Measurements from ENCODE around the gene PSTPIP2.
A peak's percentile ranks its signal among the peaks of the same experiment; 100 is the strongest.
"Not testable (repeated sequence)": the region's sequence is repeated elsewhere in the genome, so short reads cannot be mapped to it uniquely, and the experiment has no call there.

Gene PSTPIP2

GRCh38 chr18:46053368-46054095, 18.5 kb downstream of the PSTPIP2 start:
- Mint-ChIP-seq H3K9me3 (no peaks in the 10 kb centered on the region), H3K4me1 (peaks cover 48% of the 10 kb centered on the region), H3K27ac (no peak overlapping the region), H3K4me3 (no peak overlapping the region), H3K27me3 (no peaks in the 10 kb centered on the region)
- DNase-seq = no peak
- peak; percentile 19 for ATAC-seq

- ATAC-seq = no peak
- no peak overlapping the region for H3K4me3 Mint-ChIP-seq
Observed at GRCh38 chr18:46051731-46052461, 20.2 kb downstream of the PSTPIP2 start.

DNA sequence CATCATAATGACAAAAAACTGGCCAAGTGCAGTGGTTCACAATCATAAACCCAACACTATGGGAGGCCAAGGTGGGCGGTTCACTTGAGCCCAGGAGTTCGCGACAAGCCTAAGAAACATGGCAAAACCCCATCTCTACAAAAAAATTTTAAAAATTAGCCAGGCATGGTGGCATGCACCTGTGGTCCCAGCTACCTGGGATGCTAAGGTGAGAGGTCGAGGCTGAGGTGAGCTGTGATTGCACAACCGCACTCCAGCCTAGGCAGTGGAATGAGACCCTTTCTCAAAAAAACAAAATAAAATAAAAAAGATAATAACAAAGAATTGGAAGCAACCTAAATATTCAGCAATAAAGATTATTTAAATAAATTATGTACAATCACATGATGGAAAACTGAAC, 21.8 kb downstream of the PSTPIP2 start:
- Mint-ChIP-seq H3K4me3 (no peak overlapping the region), H3K27ac (no peak overlapping the region), H3K4me1 (peaks cover 39% of the 10 kb centered on the region), H3K9me3 (no peaks in the 10 kb centered on the region), H3K27me3 (no peaks in the 10 kb centered on the region)
- ATAC-seq = no peak
- DNase-seq = no peak

More at GRCh38 chr18:46051731-46052461, 20.2 kb downstream of the PSTPIP2 start:
- Mint-ChIP-seq H3K27me3 (no peaks in the 10 kb centered on the region), H3K27ac (no peak overlapping the region), H3K9me3 (no peaks in the 10 kb centered on the region), H3K4me1 (peaks cover 48% of the 10 kb centered on the region)
- DNase-seq = no peak

DNA sequence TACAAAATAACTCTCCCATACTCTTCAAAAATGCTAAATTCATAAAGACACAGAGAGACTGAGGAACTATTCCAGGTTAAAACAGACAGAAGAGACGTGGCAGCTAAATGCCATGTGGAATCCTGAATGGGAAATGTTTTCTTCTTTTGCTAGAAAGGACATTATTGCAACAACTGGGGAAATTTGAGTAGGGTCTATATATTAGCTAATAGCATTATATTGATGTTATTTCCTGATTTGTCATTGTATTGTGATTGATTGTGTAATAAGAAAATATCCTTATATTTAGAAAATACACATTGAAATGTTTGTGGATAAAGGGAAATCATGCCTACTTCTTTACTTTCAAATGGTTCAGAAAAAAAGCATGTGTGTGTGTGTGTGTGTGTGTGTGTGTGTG, 23.4 kb downstream of the PSTPIP2 start:
- H3K9me3 Mint-ChIP-seq = no peaks in the 10 kb centered on the region
- no peak overlapping the region for H3K27ac Mint-ChIP-seq
- no peak for ATAC-seq
- no peak for DNase-seq
- no peak overlapping the region for H3K4me3 Mint-ChIP-seq
- H3K27me3 Mint-ChIP-seq = no peaks in the 10 kb centered on the region
- peaks cover 25% of the 10 kb centered on the region for H3K4me1 Mint-ChIP-seq

DNA sequence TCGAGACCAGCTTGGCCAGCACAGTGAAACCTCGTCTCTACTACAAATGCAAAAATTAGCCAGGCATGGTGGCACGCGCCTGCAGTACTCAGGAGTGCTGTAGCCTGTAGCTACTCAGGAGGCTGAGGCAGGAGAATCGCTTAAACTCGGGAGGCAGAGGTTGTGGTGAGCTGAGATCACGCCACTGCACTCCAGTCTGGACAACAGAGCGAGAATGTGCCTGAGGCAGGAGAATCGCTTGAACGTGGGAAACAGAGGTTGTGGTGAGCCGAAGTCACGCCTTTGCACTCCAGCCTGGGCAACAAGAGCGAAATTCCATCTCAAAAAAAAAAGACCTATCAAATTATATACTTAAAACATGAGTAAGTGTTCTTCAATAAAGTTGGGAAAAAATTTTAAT, 24.7 kb downstream of the PSTPIP2 start:
- H3K27me3 Mint-ChIP-seq, ATAC-seq, H3K9me3 Mint-ChIP-seq, DNase-seq, H3K4me3 Mint-ChIP-seq, H3K27ac Mint-ChIP-seq: not testable (repeated sequence)
- H3K4me1 Mint-ChIP-seq = peaks cover 25% of the 10 kb centered on the region

DNA sequence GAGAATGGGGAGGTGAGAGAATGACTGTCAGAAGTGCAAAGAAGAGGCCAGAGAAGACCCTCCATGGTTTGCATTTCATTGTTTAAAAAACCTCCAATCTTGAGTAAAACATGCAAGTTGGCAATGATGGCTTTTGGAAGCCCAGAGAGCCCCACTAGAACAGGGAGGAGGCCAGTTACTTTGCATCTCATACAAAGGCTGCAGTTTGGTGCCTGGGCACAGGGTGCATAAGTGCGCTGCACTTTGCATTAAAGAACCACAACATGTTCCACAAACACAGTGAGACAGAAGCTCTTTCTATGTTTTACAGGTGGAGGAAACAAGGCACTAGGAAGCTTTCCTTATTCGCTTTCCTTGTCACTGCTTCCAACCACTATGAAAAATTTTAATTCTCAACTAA, 25.4 kb downstream of the PSTPIP2 start:
- H3K27me3 Mint-ChIP-seq = no peaks in the 10 kb centered on the region
- H3K4me3 Mint-ChIP-seq = no peak overlapping the region
- H3K27ac Mint-ChIP-seq = no peak overlapping the region
- no peaks in the 10 kb centered on the region for H3K9me3 Mint-ChIP-seq
- peaks cover 26% of the 10 kb centered on the region for H3K4me1 Mint-ChIP-seq
- ATAC-seq (no peak), DNase-seq (no peak)

DNA sequence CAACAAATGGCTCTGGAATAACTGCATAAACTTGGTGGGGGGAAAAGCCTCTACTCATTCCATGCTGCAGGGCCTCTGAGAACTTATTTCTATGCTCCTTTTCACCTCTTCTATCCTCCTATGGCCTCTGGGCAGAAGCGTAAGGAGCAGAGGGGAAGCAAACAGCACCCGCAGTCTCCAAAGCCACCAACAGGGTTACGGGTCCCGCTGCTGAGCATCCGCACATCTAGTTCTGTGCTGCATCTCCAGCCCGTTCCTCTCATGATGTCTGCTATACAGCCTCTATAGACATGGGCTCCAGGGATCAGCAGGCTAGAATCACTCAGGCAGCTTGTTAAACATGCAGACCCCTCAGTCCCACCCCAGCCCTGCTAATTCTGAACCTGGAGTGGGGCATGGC, 25.9 kb downstream of the PSTPIP2 start:
- H3K4me1 Mint-ChIP-seq = peaks cover 29% of the 10 kb centered on the region
- no peak for DNase-seq

DNA sequence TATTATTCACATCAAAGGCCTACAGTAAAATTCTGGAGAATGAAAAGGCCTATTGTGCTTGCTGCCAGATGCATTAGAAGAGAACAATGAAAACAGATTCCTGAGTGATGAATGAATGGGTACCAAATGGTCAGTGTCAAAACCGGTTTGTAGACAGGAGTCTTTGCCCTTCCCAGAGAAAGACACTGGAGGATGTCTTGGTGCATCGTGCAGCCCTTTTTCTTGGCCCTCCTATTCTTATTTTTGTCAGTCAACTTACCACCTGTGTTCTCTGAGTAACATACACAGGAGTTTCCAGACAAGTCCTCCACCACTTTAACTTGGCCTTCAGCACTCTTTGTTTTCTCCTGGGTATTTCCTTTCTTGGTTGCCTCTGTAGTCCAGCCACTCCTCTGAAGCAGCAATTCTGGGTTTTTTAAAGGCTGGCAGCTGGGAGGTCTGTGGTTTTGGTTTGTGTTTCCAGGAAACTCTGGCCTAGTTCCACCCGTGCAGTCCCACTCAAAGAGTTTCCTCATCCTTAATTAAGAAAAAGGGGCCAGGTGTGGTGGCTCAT, 29.4 kb downstream of the PSTPIP2 start:
- no peaks in the 10 kb centered on the region for H3K9me3 Mint-ChIP-seq
- H3K4me1 Mint-ChIP-seq = peaks cover 51% of the 10 kb centered on the region
- H3K4me3 Mint-ChIP-seq = peak overlapping the region; percentile 49
- H3K27me3 Mint-ChIP-seq = no peaks in the 10 kb centered on the region
- ATAC-seq (peak; percentile 62), DNase-seq (peak in 1 of 2 donors; percentile 38)
- no peak overlapping the region for H3K27ac Mint-ChIP-seq

More for the DNA sequence above, 25.9 kb downstream of the PSTPIP2 start:
- Mint-ChIP-seq H3K27ac (no peak overlapping the region), H3K9me3 (no peaks in the 10 kb centered on the region), H3K4me3 (no peak overlapping the region), H3K27me3 (no peaks in the 10 kb centered on the region)
- no peak for ATAC-seq

DNA sequence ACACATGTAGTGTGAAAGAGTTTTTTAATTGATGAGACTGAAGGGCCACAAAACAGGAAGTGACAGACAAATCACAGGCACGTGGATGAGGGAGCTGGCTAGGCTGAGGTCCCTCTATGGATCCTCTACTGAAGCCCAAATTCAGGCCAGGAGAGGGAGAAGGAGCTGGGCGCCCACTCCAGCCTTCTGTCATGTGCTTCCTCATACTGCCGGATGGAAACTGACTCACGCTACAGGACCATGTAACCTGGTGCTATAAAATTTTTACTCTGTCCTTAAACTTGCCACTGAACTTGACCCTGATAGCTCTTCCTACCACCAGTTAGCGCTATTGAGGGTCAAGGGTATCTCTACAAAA, 31.3 kb downstream of the PSTPIP2 start:
- no peaks in the 10 kb centered on the region for H3K27me3 Mint-ChIP-seq
- no peak for ATAC-seq
- H3K4me1 Mint-ChIP-seq = peaks cover 47% of the 10 kb centered on the region
- no peaks in the 10 kb centered on the region for H3K9me3 Mint-ChIP-seq
- no peak for DNase-seq
- no peak overlapping the region for H3K4me3 Mint-ChIP-seq
- H3K27ac Mint-ChIP-seq = peak overlapping the region in 1 of 2 donors; percentile 60

DNA sequence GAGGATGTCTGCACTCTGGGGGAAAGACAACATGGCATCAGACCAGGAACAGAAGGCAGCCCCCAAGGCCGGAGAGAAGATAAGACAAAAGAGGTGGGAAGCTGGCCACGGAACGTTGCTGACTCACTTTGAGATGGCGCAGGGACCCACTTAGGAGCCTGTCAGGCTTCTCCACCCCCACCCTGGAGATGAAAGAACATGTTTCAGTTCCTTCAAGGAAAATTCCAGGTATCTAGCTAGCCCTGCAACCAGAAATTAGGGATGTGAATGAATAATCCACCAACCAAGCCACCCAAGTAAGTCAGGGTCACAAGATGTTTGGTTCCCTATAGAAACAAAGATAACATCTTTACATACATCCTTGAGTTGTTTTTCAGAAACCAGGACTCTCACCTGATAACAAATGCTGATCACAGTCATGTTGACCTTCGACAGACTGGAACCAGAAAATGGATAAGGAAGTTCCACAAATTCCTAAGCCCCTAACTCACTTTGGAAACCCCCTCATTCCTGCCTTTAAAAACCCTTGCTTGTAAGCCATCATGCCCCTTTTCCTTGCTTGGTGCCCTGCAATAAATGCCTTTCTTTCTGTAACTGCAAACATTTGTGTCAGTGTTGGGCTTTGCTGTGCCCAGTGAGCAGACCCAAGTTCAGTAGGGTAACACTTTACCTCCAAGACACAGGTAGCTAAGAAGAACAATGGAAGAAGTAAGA, 31.9 kb downstream of the PSTPIP2 start:
- ATAC-seq (no peak), DNase-seq (no peak)
- no peak overlapping the region for H3K27ac Mint-ChIP-seq
- H3K9me3 Mint-ChIP-seq = no peaks in the 10 kb centered on the region
- H3K4me1 Mint-ChIP-seq = peaks cover 47% of the 10 kb centered on the region
- H3K27me3 Mint-ChIP-seq = no peaks in the 10 kb centered on the region
- H3K4me3 Mint-ChIP-seq = no peak overlapping the region

- H3K9me3 Mint-ChIP-seq = no peaks in the 10 kb centered on the region
Observed at GRCh38 chr18:46037512-46038305, 34.4 kb downstream of the PSTPIP2 start.

DNA sequence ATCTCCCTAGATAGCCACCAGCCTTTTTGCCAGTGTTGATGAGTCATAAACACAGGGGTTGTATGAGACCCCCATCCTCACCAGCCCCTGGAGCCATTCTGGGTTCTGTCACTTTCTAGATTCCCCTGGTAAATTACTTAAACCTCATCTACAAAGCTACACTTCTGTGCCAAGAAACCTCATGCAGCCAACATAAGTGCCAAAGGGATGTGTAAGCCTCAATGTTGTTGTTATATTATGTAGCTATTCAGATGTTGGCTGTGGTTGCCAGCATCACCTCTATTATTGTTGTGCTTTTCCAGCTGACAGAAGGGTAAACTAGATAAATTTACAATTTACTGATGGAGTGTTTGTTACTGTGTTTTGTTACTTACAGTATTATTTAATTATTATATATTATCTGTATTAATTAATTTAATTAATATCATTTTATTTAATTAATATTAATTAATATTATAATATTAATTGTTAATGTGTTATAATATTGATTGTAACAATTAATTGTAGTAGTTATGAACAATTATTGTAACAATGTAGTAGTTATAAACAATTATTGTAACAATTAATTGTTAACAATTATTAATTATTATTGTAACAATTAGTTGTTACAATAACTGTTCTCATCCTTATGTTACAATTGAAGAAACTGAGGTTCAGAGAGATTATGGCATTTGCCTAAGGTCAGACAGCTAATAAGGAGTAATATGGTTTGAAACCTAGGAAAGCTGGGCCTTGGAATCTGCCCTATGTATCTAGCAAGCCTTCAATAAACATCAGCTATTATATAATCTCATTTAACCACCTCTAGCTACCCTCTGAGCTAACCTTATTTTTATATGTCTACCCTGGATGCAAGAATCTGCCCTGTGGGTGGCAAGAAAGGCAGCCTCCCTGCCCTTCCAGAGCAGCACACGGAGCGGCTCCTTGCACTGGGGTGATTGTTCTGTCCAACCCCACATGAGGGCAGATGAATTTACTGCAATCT, 36.1 kb downstream of the PSTPIP2 start:
- no peak overlapping the region for H3K27ac Mint-ChIP-seq
- H3K4me3 Mint-ChIP-seq = no peak overlapping the region
- ATAC-seq (no peak), DNase-seq (no peak)
- H3K27me3 Mint-ChIP-seq = no peaks in the 10 kb centered on the region
- H3K4me1 Mint-ChIP-seq = peaks cover 20% of the 10 kb centered on the region
- H3K9me3 Mint-ChIP-seq = no peaks in the 10 kb centered on the region

More at GRCh38 chr18:46037512-46038305, 34.4 kb downstream of the PSTPIP2 start:
- no peak for ATAC-seq
- no peak for DNase-seq
- no peak overlapping the region for H3K4me3 Mint-ChIP-seq
- H3K27me3 Mint-ChIP-seq = no peaks in the 10 kb centered on the region
- peaks cover 37% of the 10 kb centered on the region for H3K4me1 Mint-ChIP-seq
- no peak overlapping the region for H3K27ac Mint-ChIP-seq

- Mint-ChIP-seq H3K9me3 (no peaks in the 10 kb centered on the region), H3K4me3 (no peak overlapping the region), H3K27ac (no peak overlapping the region), H3K4me1 (peaks cover 3% of the 10 kb centered on the region), H3K27me3 (peaks cover 2% of the 10 kb centered on the region)
- DNase-seq (no peak), ATAC-seq (no peak)
Observed at GRCh38 chr18:46034230-46034629, 37.8 kb downstream of the PSTPIP2 start.

DNA sequence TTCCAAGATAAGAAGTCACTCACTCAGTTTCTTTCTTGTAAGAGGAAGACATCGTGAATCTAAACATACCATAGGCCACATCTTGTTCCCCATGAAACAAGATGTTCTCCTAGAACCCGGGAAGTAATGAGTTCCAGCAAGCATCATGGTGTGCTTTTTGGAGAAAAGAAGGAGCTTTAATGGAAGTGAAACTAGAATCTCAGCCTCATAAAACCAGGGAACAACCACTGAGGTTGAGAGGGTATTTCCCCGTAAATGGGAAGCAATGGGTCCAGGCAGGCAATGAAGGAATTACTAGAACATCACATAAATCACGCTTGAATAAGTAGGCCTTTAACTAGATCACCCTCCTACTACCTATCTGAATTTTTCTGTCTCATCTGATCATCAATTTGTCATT, 40.3 kb downstream of the PSTPIP2 start:
- ATAC-seq (no peak), DNase-seq (no peak)
- Mint-ChIP-seq H3K27ac (no peak overlapping the region), H3K27me3 (peaks cover 16% of the 10 kb centered on the region), H3K4me1 (peaks cover 14% of the 10 kb centered on the region), H3K9me3 (no peaks in the 10 kb centered on the region), H3K4me3 (no peak overlapping the region)

All from stimulated activated naive CD8-positive, alpha-beta T cell treated with anti-CD3 and anti-CD28 coated beads, Interleukin-15, amount 100 ng/mL, for 72 hours (primary cell).